CD4-positive, alpha-beta T cell treated with Interleukin-6 at 100 ng/mL for 8 hours (primary cell): ENCODE data around the gene CD86.
"Not testable (repeated sequence)": the region's sequence is repeated elsewhere in the genome, so short reads cannot be mapped to it uniquely, and the experiment has no call there.

Experiments
- DNase-seq: peaks from one replicate; pipeline ENCODE4 v3.0.0-alpha.2; 2020; ENCODE audit warnings: mixed read lengths, low spot score

Gene CD86

GRCh38 chr3:122151480-122151879 is 96.3 kb downstream of the CD86 start:
- no peak for DNase-seq

GRCh38 chr3:122164983-122165382 is 109.8 kb downstream of the CD86 start:
- not testable (repeated sequence) for DNase-seq

- no peak for DNase-seq
These were observed 112.5 kb downstream of the CD86 start for GRCh38 chr3:122167630-122168029.

GRCh38 chr3:122168044-122168443 is 112.9 kb downstream of the CD86 start:
- DNase-seq, result no peak

GRCh38 chr3:122169911-122170310 is 114.7 kb downstream of the CD86 start:
- DNase-seq, result no peak
